Naive B cell (primary cell): ENCODE measurements around the gene XPR1. TPM values are rescaled to one million over a fixed set of nuclear protein-coding genes. Genes with fewer than 3 reads are reported as not detected.
"Not testable (repeated sequence)": the region's sequence is repeated elsewhere in the genome, so short reads cannot be mapped to it uniquely, and the experiment has no call there.

Experiments used
- ATAC-seq, 2 donors: fragments of 150-1000 bp; cut with Tn5 transposase; 2 replicates each; pipeline ENCODE4 v1.10.0; 2021; ENCODE audit warnings: low read depth in 2 of 2, mild to moderate bottlenecking in 2 of 2, moderate library complexity in 2 of 2
- DNase-seq: peaks from one replicate; pipeline ENCODE4 v3.0.0; 2022
- H3K27ac Mint-ChIP-seq, 6 donors: one replicate each; pipeline ENCODE4 v1.8.0; 2020 to 2022; ENCODE audit warnings: mild to moderate bottlenecking in 6 of 6, mixed read lengths in 6 of 6, moderate library complexity in 5 of 6, inconsistent platforms in 2 of 6
- H3K27me3 Mint-ChIP-seq, 3 donors: one replicate each; pipeline ENCODE4 v1.8.0; 2021 to 2022; ENCODE audit warnings: mixed read lengths in 3 of 3, mild to moderate bottlenecking in 1 of 3
- H3K36me3 Mint-ChIP-seq, 2 donors: one replicate each; pipeline ENCODE4 v1.8.0; 2020 to 2022; ENCODE audit warnings: mixed read lengths in 2 of 2, inconsistent platforms in 1 of 2, mild to moderate bottlenecking in 1 of 2
- H3K4me1 Mint-ChIP-seq, 3 donors: one replicate each; pipeline ENCODE4 v1.8.0; 2020 to 2022; ENCODE audit warnings: mixed read lengths in 3 of 3, inconsistent platforms in 1 of 3, mild to moderate bottlenecking in 1 of 3, moderate library complexity in 1 of 3
- H3K4me3 Mint-ChIP-seq, 8 donors: one replicate each; pipeline ENCODE4 v1.8.0; 2020 to 2022; ENCODE audit warnings: mild to moderate bottlenecking in 8 of 8, mixed read lengths in 8 of 8, moderate library complexity in 8 of 8, inconsistent platforms in 2 of 8
- H3K9me3 Mint-ChIP-seq, 7 donors: one replicate each; pipeline ENCODE4 v1.8.0; 2020 to 2022; ENCODE audit warnings: mixed read lengths in 7 of 7, mild to moderate bottlenecking in 5 of 7, inconsistent platforms in 2 of 7, moderate library complexity in 1 of 7
- polyA plus RNA-seq, 6 donors: library from polyadenylated mRNA; unstranded; fragments of 300-500 nt; fragmentation: Illumina TruSeq; gene quantifications; one replicate each; pipeline ENCODE4 v1.2.3, GENCODE V29; 2021; ENCODE audit warnings: low read depth in 6 of 6

XPR1 gene
- polyA plus RNA-seq, 6 donors from 2014 or later, result 2.3 to 6.0 (median 4.9) TPM

DNA sequence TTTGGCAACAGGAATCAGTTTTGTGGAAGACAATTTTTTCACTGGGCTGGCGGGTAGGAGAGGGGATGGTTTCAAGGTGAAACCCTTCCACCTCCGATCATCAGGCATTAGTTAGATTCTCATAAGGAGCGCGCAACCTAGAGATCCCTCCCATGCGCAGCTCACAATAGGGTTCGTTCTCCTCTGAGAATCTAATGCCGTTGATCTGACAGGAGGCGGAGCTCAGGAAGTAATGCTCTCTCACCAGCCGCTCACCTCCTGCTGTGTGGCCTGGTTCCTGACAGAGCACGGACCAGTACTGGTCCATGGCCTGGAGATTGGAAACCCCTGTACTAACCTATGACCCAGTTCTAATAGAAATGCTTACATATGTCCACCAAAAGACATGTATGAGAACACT lies 184.3 kb downstream of the XPR1 start:
- no peaks in the 10 kb centered on the region for H3K27me3 Mint-ChIP-seq

DNA sequence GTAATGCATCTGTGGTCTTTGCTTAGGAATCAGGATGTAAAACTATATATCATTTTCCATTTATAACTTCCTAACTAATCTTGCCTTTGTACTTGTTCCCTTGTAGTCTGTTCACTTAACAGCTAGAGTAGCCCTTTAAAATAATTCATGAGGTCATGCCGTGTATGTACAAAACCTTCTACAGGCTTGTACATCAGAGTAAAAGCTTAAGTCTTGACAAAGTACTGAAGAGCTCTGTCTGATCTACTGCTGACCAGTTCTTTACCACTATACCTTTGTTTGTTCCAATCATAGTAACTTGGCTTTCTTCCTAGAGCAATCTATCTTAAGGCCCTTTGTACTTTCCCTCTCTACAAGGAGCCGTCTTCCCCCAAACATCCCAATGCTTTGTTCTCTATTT lies 190.1 kb downstream of the XPR1 start:
- Mint-ChIP-seq H3K9me3 (peaks cover 0 to 12% (median 7%) of the 10 kb centered on the region in 7 donors), H3K27ac (peak overlapping the region in 1 of 6 donors; percentile 55), H3K27me3 (no peaks in the 10 kb centered on the region), H3K4me3 (no peak overlapping the region), H3K36me3 (peaks cover 20 to 22% of the 10 kb centered on the region in 2 donors), H3K4me1 (no peaks in the 10 kb centered on the region)
- no peak for DNase-seq
- ATAC-seq, result no peak

More for the DNA sequence above, 184.3 kb downstream of the XPR1 start:
- peaks cover 0 to 12% (median 7%) of the 10 kb centered on the region in 7 donors for H3K9me3 Mint-ChIP-seq
- H3K4me1 Mint-ChIP-seq, result no peaks in the 10 kb centered on the region
- ATAC-seq (no peak), DNase-seq (no peak)
- peaks cover 33 to 41% of the 10 kb centered on the region in 2 donors for H3K36me3 Mint-ChIP-seq
- H3K4me3 Mint-ChIP-seq, result no peak overlapping the region
- peak overlapping the region in 1 of 6 donors; percentile 88 for H3K27ac Mint-ChIP-seq

GRCh38 chr1:180831507-180831906 lies 199.7 kb downstream of the XPR1 start:
- not testable (repeated sequence) for H3K27me3 Mint-ChIP-seq, DNase-seq, H3K27ac Mint-ChIP-seq, ATAC-seq, H3K4me1 Mint-ChIP-seq, H3K4me3 Mint-ChIP-seq
- H3K36me3 Mint-ChIP-seq, result peaks cover 63 to 66% of the 10 kb centered on the region in 2 donors
- H3K9me3 Mint-ChIP-seq, result peaks cover 0 to 36% (median 27%) of the 10 kb centered on the region in 7 donors

DNA sequence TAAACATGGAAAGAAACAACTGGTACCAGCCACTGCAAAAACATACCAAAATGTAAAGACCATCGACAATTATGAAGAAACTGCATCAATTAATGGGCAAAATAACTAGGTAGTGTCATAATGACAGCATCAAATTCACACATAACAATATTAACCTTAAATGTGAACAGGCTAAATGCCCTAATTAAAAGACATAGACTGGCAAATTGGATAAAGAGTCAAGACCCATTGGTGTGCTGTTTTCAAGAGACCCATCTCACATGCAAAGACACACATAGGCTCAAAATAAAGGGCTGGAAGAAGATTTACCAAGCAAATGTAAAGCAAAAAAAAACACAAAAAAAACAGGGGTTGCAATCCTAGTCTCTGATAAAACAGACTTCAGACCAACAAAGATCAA lies 201.4 kb downstream of the XPR1 start:
- H3K4me1 Mint-ChIP-seq, DNase-seq, H3K27ac Mint-ChIP-seq, H3K27me3 Mint-ChIP-seq, H3K4me3 Mint-ChIP-seq, ATAC-seq: not testable (repeated sequence)
- peaks cover 70 to 78% of the 10 kb centered on the region in 2 donors for H3K36me3 Mint-ChIP-seq
- H3K9me3 Mint-ChIP-seq, result peaks cover 0 to 36% (median 27%) of the 10 kb centered on the region in 7 donors

DNA sequence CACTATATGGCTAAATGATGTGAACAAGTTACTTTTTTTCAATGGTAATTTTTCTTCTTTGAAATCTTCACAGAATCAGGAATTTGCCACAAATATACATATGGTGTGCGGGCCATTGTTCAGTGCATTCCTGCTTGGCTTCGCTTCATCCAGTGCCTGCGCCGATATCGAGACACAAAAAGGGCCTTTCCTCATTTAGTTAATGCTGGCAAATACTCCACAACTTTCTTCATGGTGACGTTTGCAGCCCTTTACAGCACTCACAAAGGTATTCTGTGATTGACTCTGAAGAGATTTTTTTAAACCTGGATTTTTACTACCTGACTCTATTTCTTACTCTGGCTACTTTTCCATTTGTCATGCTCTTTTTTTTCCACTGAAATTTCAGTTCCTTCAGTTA lies 204.6 kb downstream of the XPR1 start:
- Mint-ChIP-seq H3K27me3 (no peaks in the 10 kb centered on the region), H3K27ac (no peak overlapping the region), H3K9me3 (peaks cover 0 to 29% (median 23%) of the 10 kb centered on the region in 7 donors), H3K36me3 (peaks cover 51 to 74% of the 10 kb centered on the region in 2 donors), H3K4me3 (no peak overlapping the region), H3K4me1 (no peaks in the 10 kb centered on the region)
- no peak for DNase-seq
- no peak for ATAC-seq

- peaks cover 45 to 75% of the 10 kb centered on the region in 2 donors for H3K36me3 Mint-ChIP-seq
- peaks cover 0 to 26% (median 18%) of the 10 kb centered on the region in 7 donors for H3K9me3 Mint-ChIP-seq
- DNase-seq (no peak), ATAC-seq (no peak)
- H3K4me3 Mint-ChIP-seq, result no peak overlapping the region
- no peaks in the 10 kb centered on the region for H3K27me3 Mint-ChIP-seq
- H3K4me1 Mint-ChIP-seq, result no peaks in the 10 kb centered on the region
- no peak overlapping the region for H3K27ac Mint-ChIP-seq
Observed at GRCh38 chr1:180837020-180837419, 205.2 kb downstream of the XPR1 start.

DNA sequence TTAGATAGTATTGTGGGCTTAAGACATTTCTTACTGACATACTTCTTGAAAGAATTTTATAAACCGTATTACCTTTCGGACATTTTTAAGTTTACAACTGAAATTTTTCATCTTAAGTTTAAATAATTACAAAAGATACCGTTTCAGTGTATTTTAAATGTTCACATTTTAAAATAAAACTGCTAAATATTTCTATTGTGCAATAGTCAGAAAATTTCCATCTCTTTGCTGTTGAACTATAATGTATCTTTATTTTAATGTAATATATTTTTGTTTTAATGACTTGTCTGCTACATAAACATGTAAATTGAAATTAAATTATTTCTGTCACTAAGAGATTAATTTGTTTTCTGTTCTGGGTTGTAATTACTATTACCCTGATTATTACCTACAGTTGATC lies 206.7 kb downstream of the XPR1 start:
- no peak overlapping the region for H3K27ac Mint-ChIP-seq
- no peak for ATAC-seq
- no peak for DNase-seq
- H3K4me1 Mint-ChIP-seq, result no peaks in the 10 kb centered on the region
- H3K4me3 Mint-ChIP-seq, result no peak overlapping the region
- H3K36me3 Mint-ChIP-seq, result peaks cover 30 to 61% of the 10 kb centered on the region in 2 donors
- peaks cover 0 to 11% (median 4%) of the 10 kb centered on the region in 7 donors for H3K9me3 Mint-ChIP-seq
- H3K27me3 Mint-ChIP-seq, result no peaks in the 10 kb centered on the region

DNA sequence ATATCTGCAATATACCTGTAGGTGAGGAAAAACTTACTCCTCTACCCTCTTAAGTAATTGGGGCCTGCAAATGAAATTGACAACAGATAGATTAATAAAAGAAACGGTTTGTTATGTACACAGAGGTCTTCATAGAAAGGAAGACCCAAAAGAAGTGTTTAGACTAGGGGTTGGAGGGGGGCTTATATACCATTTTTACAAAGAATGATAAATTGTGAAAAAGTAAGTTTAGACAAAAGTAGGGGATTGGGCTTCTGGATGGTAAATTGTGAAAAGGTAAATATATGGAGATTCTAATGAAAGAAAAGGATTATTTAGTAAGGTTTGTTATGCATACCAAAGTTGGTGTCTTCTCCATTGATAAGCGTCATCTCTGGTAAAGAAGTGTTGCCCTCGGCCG lies 207.7 kb downstream of the XPR1 start:
- no peaks in the 10 kb centered on the region for H3K4me1 Mint-ChIP-seq
- ATAC-seq, result no peak
- H3K27ac Mint-ChIP-seq, result peak overlapping the region in 1 of 6 donors; percentile 24
- no peaks in the 10 kb centered on the region for H3K27me3 Mint-ChIP-seq
- H3K9me3 Mint-ChIP-seq, result peaks cover 0 to 7% (median 3%) of the 10 kb centered on the region in 7 donors
- DNase-seq, result no peak
- peaks cover 25 to 53% of the 10 kb centered on the region in 2 donors for H3K36me3 Mint-ChIP-seq
- peak overlapping the region in 1 of 8 donors; percentile 29 for H3K4me3 Mint-ChIP-seq

- no peak overlapping the region for H3K27ac Mint-ChIP-seq
- ATAC-seq, result no peak
Observed at GRCh38 chr1:180841415-180841814, 209.6 kb downstream of the XPR1 start.

DNA sequence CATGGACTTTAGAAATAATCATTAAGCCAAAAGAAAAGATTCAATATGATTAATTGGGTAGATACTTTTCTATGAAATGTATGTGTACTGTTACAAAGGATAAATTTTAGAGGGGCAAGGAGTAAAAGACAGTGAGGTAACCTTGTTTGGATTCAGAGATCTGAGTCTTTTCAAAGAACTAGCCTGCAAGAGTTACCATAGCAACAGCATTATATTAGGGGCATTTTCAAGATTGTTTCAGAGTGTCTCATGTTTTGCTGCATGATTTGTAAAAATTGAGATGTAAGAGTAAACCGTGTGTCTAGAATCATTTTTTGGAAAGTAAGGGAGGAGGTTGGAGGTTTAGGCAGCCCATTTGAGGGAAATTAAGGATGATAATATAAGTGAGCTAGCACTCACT lies 210.2 kb downstream of the XPR1 start:
- Mint-ChIP-seq H3K9me3 (peaks cover 0 to 7% (median 3%) of the 10 kb centered on the region in 7 donors), H3K27ac (no peak overlapping the region), H3K4me3 (no peak overlapping the region), H3K27me3 (no peaks in the 10 kb centered on the region), H3K4me1 (no peaks in the 10 kb centered on the region), H3K36me3 (peaks cover 1 to 30% of the 10 kb centered on the region in 2 donors)
- no peak for DNase-seq
- no peak for ATAC-seq

More at GRCh38 chr1:180841415-180841814, 209.6 kb downstream of the XPR1 start:
- DNase-seq, result no peak
- Mint-ChIP-seq H3K9me3 (peaks cover 0 to 7% (median 3%) of the 10 kb centered on the region in 7 donors), H3K27me3 (no peaks in the 10 kb centered on the region), H3K36me3 (peaks cover 8 to 36% of the 10 kb centered on the region in 2 donors), H3K4me3 (no peak overlapping the region), H3K4me1 (no peaks in the 10 kb centered on the region)

GRCh38 chr1:180842491-180843275 lies 210.9 kb downstream of the XPR1 start:
- Mint-ChIP-seq H3K27me3 (no peaks in the 10 kb centered on the region), H3K9me3 (peaks cover 0 to 7% (median 3%) of the 10 kb centered on the region in 7 donors), H3K4me1 (no peaks in the 10 kb centered on the region), H3K27ac (no peak overlapping the region), H3K36me3 (peaks cover 0 to 28% of the 10 kb centered on the region in 2 donors), H3K4me3 (no peak overlapping the region)
- no peak for DNase-seq
- no peak for ATAC-seq

GRCh38 chr1:180845352-180845751 lies 213.5 kb downstream of the XPR1 start:
- Mint-ChIP-seq H3K27me3 (no peaks in the 10 kb centered on the region), H3K27ac (no peak overlapping the region), H3K4me3 (no peak overlapping the region), H3K9me3 (peaks cover 0 to 7% (median 0%) of the 10 kb centered on the region in 7 donors), H3K36me3 (peaks cover 0 to 22% of the 10 kb centered on the region in 2 donors), H3K4me1 (no peaks in the 10 kb centered on the region)
- no peak for ATAC-seq
- no peak for DNase-seq

DNA sequence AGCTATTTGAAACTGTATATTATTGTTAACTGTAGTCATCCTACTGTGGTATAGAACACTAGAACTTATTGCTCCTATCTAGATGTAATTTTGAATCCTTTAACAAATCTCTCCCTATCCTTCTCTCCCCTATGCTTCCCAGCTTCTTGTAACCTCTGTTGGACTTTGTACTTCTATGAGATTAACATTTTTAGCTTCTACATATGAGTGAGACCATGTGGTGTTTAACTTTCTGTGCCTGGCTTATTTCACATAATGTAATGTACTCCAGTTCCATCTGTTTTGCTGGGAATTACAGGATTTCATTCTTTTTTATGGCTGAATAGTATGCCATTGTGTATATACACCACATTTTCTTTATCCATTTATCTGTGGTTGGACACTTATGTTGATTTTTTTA lies 216.4 kb downstream of the XPR1 start:
- no peak overlapping the region for H3K4me3 Mint-ChIP-seq
- H3K9me3 Mint-ChIP-seq, result peaks cover 4 to 20% (median 15%) of the 10 kb centered on the region in 7 donors
- H3K27me3 Mint-ChIP-seq, result no peaks in the 10 kb centered on the region
- DNase-seq (no peak), ATAC-seq (no peak)
- H3K36me3 Mint-ChIP-seq, result peaks cover 12 to 20% of the 10 kb centered on the region in 2 donors
- no peak overlapping the region for H3K27ac Mint-ChIP-seq
- peaks cover 12 to 17% (median 14%) of the 10 kb centered on the region in 3 donors for H3K4me1 Mint-ChIP-seq
